HepG2 (cell line): ENCODE results near the gene VENTX. TPM values are rescaled to one million over a fixed set of nuclear protein-coding genes. Genes with fewer than 3 reads are reported as not detected.

ENCODE experiments used
- BHLHE40 ChIP-seq: IDR thresholded peaks from 2 replicates; pipeline ENCODE4 v1.6.1; 2011; ENCODE audit warnings: low read length, improper control_type of control experiment
- BRCA1 ChIP-seq: sonication (generic); formaldehyde crosslinking; IDR thresholded peaks from 2 replicates; pipeline ENCODE4 v1.4.0; 2020; ENCODE audit warnings: missing genetic modification reagents
- HDAC2 ChIP-seq: sonication (generic); formaldehyde crosslinking; IDR thresholded peaks from 2 replicates; pipeline ENCODE4 v1.4.0; 2020; ENCODE audit warnings: missing genetic modification reagents
- RAD21 ChIP-seq: fragments of 450-650 bp; formaldehyde crosslinking; IDR thresholded peaks from 2 replicates; pipeline ENCODE4 v1.5.0; 2020; ENCODE audit warnings: mild to moderate bottlenecking
- RBM22 ChIP-seq: fragments of 200-400 bp; formaldehyde crosslinking; optimal IDR thresholded peaks from 2 replicates; pipeline ENCODE3; 2017; ENCODE audit warnings: mild to moderate bottlenecking, low read length, moderate library complexity
- RFX3 ChIP-seq: IDR thresholded peaks from 2 replicates; pipeline ENCODE4 v1.6.1; 2016; ENCODE audit warnings: missing biosample characterization, missing genetic modification reagents
- SALL1 ChIP-seq: sonication (generic); formaldehyde crosslinking; IDR thresholded peaks from 2 replicates; pipeline ENCODE4 v1.8.0; 2022; ENCODE audit warnings: mild to moderate bottlenecking, missing genetic modification reagents
- SP140L ChIP-seq: sonication (generic); formaldehyde crosslinking; IDR thresholded peaks from 2 replicates; pipeline ENCODE4 v1.4.0; 2020; ENCODE audit warnings: missing genetic modification reagents, borderline replicate concordance
- SSRP1 ChIP-seq: IDR thresholded peaks from 2 replicates; pipeline ENCODE4 v1.6.1; 2016; ENCODE audit warnings: control low read depth
- ZMYM4 ChIP-seq: sonication (generic); formaldehyde crosslinking; IDR thresholded peaks from 2 replicates; pipeline ENCODE4 v1.8.1; 2023; ENCODE audit warnings: mild to moderate bottlenecking, missing genetic modification reagents
- ZNF256 ChIP-seq: sonication (generic); formaldehyde crosslinking; conservative IDR thresholded peaks from 2 replicates; pipeline ENCODE4 v1.4.0; 2020; ENCODE audit warnings: missing genetic modification reagents
- ZNF460 ChIP-seq: sonication (generic); formaldehyde crosslinking; IDR thresholded peaks from 2 replicates; pipeline ENCODE4 v1.5.1; 2020; ENCODE audit warnings: missing genetic modification reagents, mild to moderate bottlenecking, borderline replicate concordance
- ZNF510 ChIP-seq: sonication (generic); formaldehyde crosslinking; IDR thresholded peaks from 2 replicates; pipeline ENCODE4 v1.4.0; 2020; ENCODE audit warnings: low read depth, mild to moderate bottlenecking, missing genetic modification reagents
- ZNF644 ChIP-seq: IDR thresholded peaks from 2 replicates; pipeline ENCODE4 v1.6.1; 2016; ENCODE audit warnings: low read depth
- ZNF672 ChIP-seq: sonication (generic); formaldehyde crosslinking; IDR thresholded peaks from 2 replicates; pipeline ENCODE4 v1.8.1; 2022; ENCODE audit warnings: missing genetic modification reagents
- ZNF720 ChIP-seq: sonication (generic); formaldehyde crosslinking; IDR thresholded peaks from 2 replicates; pipeline ENCODE4 v1.4.0; 2020; ENCODE audit warnings: missing genetic modification reagents
- ZSCAN29 ChIP-seq: sonication (generic); formaldehyde crosslinking; conservative IDR thresholded peaks from 2 replicates; pipeline ENCODE4 v1.4.0; 2020; ENCODE audit warnings: mild to moderate bottlenecking, missing genetic modification reagents
- polyA plus RNA-seq, 8 experiments: library from polyadenylated mRNA; depleted of rRNA in 3 of 8; stranded (reverse) in 7 of 8; unstranded in 1 of 8; fragments of >200 nt; fragmentation: Illumina TruSeq in 4 of 8; extraction: Trizol in 4 of 8; gene quantifications; 2 replicates each; pipeline versions ENCODE4 v1.2.1 to v1.2.3, GENCODE V29; 2011 to 2016; ENCODE audit warnings: low read depth in 4 of 8, missing spikeins in 1 of 8, mixed read lengths in 1 of 8; ENCODE audit not compliant: insufficient read depth in 1 of 8
- total RNA-seq, 5 experiments: library from RNA; depleted of rRNA; stranded (reverse); fragments of >200 nt; fragmentation: Illumina TruSeq; extraction: Trizol; gene quantifications; 2 replicates each; pipeline ENCODE4 v1.2.3, GENCODE V29; 2016; ENCODE audit warnings: low read depth in 1 of 5
- TF ChIP-seq, protein P1 (sequence below): sonication (generic); formaldehyde crosslinking; IDR thresholded peaks from 2 replicates; pipeline ENCODE4 v1.8.1; 2023; ENCODE audit warnings: mild to moderate bottlenecking, missing genetic modification reagents
- TF ChIP-seq, protein P2 (sequence below): sonication (generic); formaldehyde crosslinking; IDR thresholded peaks from 2 replicates; pipeline ENCODE4 v1.8.0; 2022; ENCODE audit warnings: missing genetic modification reagents, low read depth, mild to moderate bottlenecking, borderline replicate concordance
- TF ChIP-seq, protein P3 (sequence below): IDR thresholded peaks from 2 replicates; pipeline ENCODE4 v1.6.1; 2016; ENCODE audit warnings: control low read depth
- TF ChIP-seq, protein P4 (sequence below): sonication (generic); formaldehyde crosslinking; IDR thresholded peaks from 2 replicates; pipeline ENCODE4 v1.8.0; 2022; ENCODE audit warnings: mild to moderate bottlenecking, missing genetic modification reagents, moderate library complexity
- TF ChIP-seq, protein P5 (sequence below): IDR thresholded peaks from 2 replicates; pipeline ENCODE4 v1.6.1; 2012; ENCODE audit warnings: low read length, improper control_type of control experiment
- TF ChIP-seq, protein P6 (sequence below): sonication (generic); formaldehyde crosslinking; IDR thresholded peaks from 2 replicates; pipeline ENCODE4 v1.4.0; 2020; ENCODE audit warnings: mild to moderate bottlenecking, missing genetic modification reagents

VENTX gene
- total and polyA plus RNA-seq, 2 of the 13 experiments (the other 11 are each of a cell fraction or from before 2014, with no cell fraction given), result not detected

DNA sequence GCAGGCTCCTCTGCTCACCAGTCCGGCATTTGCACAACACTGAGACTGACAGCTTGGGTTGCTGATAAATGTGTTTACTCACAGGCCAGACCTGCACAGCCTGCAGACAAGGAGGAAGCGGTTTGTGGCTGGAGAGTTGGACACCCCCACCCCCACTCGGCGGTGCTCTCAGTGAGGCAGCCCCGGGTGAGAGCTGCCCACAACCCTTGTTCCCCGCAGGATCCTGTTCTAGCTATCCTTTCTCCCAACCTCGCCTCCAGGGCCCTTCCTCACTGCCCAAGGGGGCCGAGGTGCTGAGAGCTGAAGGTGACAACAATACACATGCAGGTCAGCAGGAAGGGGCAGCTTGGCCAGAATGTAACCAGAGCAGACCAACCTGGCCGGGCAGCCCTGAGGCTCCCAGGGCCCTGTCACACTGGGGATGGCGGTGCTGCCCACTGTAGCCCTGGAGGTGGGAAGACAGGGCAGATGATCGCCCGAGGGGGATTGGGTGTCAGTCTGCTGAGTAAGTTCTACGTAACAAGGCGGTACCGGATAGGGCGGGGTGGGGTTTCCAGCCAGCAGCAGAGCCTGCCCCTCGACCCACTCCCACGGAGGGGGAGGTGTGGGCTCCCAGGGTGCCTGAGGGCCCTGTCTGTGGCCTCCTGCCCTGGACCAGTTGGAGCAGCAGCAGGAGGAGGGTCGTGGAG is 41.1 kb downstream of the VENTX start (continued):
- TF ChIP-seq, protein P1, sequence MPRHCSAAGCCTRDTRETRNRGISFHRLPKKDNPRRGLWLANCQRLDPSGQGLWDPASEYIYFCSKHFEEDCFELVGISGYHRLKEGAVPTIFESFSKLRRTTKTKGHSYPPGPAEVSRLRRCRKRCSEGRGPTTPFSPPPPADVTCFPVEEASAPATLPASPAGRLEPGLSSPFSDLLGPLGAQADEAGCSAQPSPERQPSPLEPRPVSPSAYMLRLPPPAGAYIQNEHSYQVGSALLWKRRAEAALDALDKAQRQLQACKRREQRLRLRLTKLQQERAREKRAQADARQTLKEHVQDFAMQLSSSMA (CRISPR knock-in tag), result no peak
- TF ChIP-seq ZNF720 (CRISPR knock-in tag) (no peak), ZNF510 (CRISPR knock-in tag) (no peak), ZSCAN29 (no peak), ZNF672 (CRISPR knock-in tag) (no peak), ZNF644 (CRISPR knock-in tag) (no peak), SP140L (no peak), RFX3 (CRISPR knock-in tag) (no peak), SALL1 (CRISPR knock-in tag) (no peak; the same call in 1 of the 2 replicates), HDAC2 (CRISPR knock-in tag) (no peak), ZMYM4 (CRISPR knock-in tag) (no peak), BRCA1 (CRISPR knock-in tag) (no peak), ZNF460 (CRISPR knock-in tag) (no peak), BHLHE40 (no peak), RAD21 (no peak), ZNF256 (CRISPR knock-in tag) (no peak), SSRP1 (no peak), RBM22 (no peak)
- TF ChIP-seq, protein P2, sequence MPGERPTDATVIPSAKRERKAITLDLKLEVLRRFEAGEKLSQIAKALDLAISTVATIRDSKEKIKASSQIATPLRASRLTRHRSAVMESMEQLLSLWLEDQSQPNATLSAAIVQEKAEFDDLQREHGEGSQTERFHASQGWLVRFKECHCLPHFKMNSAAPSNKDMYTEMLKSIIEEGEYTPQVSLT (CRISPR knock-in tag), result no peak
- TF ChIP-seq, protein P3, sequence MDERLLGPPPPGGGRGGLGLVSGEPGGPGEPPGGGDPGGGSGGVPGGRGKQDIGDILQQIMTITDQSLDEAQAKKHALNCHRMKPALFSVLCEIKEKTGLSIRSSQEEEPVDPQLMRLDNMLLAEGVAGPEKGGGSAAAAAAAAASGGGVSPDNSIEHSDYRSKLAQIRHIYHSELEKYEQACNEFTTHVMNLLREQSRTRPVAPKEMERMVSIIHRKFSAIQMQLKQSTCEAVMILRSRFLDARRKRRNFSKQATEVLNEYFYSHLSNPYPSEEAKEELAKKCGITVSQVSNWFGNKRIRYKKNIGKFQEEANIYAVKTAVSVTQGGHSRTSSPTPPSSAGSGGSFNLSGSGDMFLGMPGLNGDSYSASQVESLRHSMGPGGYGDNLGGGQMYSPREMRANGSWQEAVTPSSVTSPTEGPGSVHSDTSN (CRISPR knock-in tag), result peak; percentile 72; the same call in 1 of the 2 replicates
- TF ChIP-seq, protein P4, sequence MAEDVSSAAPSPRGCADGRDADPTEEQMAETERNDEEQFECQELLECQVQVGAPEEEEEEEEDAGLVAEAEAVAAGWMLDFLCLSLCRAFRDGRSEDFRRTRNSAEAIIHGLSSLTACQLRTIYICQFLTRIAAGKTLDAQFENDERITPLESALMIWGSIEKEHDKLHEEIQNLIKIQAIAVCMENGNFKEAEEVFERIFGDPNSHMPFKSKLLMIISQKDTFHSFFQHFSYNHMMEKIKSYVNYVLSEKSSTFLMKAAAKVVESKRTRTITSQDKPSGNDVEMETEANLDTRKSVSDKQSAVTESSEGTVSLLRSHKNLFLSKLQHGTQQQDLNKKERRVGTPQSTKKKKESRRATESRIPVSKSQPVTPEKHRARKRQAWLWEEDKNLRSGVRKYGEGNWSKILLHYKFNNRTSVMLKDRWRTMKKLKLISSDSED (CRISPR knock-in tag), result no peak
- TF ChIP-seq, protein P5, sequence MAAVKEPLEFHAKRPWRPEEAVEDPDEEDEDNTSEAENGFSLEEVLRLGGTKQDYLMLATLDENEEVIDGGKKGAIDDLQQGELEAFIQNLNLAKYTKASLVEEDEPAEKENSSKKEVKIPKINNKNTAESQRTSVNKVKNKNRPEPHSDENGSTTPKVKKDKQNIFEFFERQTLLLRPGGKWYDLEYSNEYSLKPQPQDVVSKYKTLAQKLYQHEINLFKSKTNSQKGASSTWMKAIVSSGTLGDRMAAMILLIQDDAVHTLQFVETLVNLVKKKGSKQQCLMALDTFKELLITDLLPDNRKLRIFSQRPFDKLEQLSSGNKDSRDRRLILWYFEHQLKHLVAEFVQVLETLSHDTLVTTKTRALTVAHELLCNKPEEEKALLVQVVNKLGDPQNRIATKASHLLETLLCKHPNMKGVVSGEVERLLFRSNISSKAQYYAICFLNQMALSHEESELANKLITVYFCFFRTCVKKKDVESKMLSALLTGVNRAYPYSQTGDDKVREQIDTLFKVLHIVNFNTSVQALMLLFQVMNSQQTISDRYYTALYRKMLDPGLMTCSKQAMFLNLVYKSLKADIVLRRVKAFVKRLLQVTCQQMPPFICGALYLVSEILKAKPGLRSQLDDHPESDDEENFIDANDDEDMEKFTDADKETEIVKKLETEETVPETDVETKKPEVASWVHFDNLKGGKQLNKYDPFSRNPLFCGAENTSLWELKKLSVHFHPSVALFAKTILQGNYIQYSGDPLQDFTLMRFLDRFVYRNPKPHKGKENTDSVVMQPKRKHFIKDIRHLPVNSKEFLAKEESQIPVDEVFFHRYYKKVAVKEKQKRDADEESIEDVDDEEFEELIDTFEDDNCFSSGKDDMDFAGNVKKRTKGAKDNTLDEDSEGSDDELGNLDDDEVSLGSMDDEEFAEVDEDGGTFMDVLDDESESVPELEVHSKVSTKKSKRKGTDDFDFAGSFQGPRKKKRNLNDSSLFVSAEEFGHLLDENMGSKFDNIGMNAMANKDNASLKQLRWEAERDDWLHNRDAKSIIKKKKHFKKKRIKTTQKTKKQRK, result no peak
- TF ChIP-seq, protein P6, sequence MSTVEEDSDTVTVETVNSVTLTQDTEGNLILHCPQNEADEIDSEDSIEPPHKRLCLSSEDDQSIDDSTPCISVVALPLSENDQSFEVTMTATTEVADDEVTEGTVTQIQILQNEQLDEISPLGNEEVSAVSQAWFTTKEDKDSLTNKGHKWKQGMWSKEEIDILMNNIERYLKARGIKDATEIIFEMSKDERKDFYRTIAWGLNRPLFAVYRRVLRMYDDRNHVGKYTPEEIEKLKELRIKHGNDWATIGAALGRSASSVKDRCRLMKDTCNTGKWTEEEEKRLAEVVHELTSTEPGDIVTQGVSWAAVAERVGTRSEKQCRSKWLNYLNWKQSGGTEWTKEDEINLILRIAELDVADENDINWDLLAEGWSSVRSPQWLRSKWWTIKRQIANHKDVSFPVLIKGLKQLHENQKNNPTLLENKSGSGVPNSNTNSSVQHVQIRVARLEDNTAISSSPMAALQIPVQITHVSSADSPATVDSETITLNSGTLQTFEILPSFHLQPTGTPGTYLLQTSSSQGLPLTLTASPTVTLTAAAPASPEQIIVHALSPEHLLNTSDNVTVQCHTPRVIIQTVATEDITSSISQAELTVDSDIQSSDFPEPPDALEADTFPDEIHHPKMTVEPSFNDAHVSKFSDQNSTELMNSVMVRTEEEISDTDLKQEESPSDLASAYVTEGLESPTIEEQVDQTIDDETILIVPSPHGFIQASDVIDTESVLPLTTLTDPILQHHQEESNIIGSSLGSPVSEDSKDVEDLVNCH (CRISPR knock-in tag), result no peak
